ENCODE data around the gene CCNA2.

CCNA2 gene

DNA sequence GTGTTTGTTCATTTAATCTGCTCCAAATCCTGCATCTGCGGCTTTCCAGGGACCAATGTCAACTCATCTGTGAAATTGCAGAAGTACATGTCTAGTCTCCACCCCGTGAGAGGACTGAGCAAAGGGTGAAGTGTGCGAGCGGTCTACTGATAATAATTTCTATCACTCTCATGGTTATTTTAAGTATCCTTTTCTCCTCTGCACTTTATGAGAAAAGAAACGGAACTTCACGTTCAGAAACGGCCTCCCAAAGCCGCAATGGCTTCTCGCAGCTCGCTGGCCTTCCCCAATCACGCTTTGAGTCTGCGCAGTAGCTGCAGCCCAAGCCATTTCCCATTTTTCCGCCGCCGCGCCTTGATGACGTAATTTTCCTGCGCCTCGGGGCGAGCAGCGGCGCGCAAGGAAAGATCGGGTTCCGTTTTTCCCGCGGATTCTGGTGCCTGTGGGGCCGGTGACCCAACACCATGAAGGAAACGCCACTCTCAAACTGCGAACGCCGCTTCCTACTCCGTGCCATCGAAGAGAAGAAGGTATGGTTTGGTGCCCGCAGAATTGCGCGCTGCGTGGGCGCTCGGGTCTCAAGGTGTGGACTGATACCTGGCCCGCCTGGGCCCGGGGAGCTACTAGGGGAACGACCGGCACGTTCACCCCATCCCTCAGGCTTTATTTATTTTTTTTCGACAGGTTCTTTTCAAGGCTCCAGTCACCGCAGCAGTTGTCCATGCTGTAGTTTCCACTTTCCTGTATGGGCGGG is 22.5 kb downstream of the CCNA2 start, which contains the start of gene EXOSC9:
Gene EXOSC9, plus strand, starts transcription at position 363 of the 754 bp plus-strand sequence. Its CDS starts 102 bp downstream, at position 465.
- DNase-seq: peak; percentile 94

DNA sequence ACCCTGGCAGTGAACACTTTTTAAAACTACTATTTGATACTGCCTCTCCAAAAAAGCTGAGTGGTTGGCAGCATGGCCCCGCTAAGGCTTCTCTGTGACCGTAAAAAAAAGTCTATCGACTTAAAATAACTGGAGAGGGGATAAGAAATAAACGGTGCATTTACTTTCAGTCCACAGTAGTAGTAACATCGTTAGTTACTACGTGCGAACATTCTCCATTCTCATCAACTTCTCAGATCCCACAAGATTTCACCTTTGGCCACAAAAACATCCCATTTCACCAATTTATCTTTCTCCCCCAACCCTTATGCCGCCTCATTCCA is 23.1 kb downstream of the CCNA2 start:
- no peak for DNase-seq

DNA sequence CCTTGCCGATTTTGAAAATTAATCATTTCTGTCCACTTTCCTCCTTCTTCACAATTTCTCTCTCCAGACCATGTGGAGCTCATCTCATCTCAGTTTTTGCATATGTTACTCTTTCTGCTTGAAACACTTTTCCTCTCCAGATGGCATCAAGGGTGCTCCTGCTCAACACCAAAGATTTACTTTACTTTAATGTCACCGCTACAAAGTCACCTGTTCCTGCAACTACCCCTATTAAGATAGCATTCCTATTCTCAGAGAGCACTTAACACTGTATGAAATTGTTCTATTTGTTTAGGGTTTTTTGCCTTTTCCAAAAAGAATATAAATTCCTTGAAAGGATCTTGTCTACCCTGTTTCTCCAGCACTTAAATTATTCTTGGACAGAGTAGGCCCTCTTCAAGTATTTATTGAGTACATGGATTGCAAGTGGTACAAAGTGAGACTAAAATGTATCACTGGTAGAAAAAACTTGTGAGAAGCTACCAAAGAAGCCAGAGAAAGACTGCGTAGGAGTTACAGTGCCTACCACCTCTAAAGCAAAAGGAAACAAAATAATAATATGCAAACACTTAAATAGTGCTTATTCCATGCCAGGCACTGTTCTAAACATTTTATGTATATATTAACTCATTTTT is 23.7 kb downstream of the CCNA2 start:
- DNase-seq: no peak

DNA sequence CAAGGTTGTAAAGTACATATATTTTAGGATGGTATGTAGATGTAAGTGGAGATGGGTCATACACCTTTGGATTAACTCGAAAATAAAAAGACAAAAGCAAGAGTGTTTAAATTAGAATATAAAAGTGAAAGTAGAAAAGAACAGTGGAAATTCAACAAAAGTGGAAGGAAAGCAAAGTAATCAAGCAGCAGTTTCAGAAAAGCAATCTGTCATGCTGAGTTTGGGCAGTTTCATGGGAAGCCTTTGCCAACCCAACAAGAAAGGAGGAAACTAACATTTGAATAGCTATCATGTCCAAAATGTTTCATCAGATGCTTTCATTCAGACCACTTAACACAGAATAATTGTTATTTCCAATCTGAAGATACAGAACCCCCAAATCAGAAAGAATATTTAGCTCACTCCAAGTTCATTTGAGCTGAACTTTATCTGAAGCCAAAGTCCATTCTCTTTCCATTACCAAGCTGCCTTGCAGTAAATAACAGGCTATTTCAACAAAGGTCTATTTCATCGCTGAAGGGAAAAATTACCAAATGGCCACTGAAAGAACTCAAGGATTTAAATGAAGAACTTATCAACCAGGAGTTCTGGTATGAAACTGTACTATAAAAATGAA is 24.4 kb downstream of the CCNA2 start:
- DNase-seq: no peak

DNA sequence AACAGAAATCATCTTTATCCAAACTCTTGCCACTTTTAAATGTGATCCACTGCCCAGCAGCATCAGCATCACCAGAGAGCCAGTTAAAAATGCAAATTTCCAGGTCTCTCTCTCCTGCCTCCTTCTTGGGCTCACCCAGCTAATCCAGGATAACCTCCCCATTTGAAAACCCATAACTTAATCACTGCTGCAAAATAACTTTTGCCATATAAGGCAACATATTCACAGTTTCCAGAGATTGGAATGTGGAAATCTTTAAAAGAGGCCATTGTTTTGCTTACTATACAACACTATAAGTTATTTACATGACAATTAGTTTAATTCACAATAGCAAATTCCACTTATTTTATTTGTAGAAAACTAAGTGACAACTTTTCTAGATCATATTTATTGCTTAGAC is 27.4 kb downstream of the CCNA2 start:
- no peak for DNase-seq

DNA sequence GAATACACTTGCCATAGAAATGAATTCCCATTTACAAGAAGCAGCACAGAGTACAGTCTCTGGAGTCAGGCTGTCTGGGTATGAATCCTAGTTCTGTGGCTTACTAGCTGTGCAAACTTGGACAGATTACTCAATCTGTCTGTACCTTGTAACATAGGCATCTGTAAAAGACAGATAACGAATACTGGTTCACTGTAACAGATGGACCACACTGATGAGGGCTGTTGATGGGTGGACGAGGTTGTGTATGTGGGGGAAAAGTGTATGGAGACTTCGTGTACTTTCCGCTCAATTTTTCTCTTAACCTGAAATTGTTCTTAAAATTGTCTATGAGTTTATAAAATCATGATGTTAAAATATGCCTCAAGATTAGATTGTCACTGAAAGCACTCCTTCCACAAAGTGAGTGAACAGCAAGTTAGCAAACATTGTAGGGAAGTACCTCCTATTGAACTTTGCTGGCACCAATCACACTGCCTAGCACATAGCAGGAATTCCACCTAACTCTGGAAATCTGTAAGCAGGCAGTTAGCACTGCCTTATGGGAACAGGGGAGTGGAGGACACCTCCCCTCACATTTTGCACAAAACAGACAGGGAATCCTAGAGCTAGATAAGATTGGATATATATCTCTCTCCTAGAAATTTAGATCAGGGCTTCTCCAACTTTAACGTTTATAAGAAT is 29.0 kb downstream of the CCNA2 start:
- DNase-seq: no peak

DNA sequence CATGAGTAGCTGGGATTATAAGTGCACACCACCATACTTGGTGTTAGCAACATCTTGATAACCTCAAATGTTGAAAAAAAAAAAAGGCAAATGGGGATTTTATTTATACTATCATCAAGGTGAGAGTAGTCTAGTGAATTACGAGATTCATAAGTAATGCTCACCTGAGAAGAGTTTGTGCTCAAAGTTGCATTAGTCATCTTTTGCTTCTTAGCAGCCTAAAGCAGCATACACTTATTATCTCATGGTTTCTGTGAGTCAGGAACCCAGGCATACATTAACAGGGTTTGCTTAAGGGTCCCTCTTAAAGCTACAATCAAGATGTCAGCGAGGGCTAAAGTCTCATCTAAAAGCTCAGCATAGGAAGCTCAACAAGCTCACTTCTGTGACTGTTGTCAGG is 30.7 kb downstream of the CCNA2 start:
- DNase-seq: no peak

DNA sequence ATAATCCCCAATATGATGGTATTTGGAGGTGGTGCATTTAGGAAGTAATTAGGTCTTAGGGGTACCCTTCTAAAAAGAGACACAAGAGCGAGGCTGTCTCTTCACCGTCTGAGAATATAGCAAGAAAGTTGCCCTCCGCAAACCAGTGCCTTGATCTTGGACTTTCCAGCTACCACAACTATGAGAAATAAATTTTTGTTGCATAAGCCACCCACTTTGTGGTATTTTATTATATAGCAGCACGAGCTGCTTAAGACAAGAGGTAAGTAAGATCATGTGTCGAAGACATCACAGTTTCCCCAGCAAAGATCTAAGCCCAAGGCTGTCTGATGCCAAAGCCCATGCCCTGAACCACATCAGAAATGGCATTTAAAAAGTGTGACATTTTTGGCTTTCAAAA is 32.2 kb downstream of the CCNA2 start:
- DNase-seq: no peak

DNA sequence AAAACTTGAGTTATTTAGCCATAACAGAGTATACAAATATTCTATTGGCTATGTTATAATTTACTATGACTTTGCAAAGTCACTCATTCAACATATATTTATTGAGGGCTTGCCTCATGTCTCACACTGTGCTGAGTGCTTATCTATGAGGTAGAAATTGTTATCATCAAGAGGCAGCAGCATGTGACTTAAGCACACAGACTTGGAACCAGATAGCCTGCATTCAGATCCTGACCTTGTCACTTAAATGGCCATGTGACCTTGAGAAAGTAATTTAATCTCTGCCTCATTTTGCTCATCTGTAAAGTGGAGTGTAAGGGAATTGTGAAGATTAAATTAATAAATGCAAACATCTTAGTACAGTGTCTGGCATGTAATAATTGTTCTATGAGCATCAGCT is 32.7 kb downstream of the CCNA2 start:
- no peak for DNase-seq

DNA sequence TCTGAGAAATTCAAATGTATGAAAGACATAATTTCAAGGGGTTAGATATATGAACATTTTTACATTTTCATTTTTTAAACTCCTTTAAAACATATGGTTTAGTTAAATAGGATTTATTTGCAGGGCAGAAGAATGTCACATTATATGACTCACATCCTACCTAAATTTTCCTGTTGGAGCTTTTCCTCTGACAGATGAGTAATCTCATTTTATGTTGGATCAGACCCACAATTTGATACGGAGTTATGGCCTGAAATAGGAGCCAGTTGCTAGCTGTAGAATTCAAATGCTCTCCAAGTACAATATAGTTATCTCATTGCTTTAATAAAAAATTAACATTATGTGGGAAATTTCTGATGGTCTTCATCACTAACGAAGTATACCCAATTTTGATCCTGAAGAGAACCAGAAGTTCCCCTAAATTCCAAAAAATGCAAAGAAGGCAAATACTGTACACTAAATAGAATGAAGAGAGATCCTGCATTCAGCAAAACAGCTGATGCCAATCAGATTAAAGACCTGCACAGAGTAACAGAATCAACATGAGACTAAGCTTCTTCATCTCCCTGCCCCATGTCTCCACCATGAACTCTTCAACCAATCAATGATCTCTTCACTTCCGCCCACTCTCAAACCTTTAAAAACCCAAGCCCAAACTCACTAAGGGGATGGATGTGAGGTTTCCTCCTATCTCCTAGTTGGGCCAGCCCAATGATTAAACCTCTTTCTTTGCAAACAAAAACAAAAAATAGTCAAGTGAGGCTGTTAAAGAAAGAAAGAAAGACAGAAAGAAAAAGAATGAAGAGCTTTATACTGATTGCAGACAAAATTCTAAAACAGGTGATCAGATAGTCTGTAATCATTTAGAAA is 33.5 kb downstream of the CCNA2 start:
- DNase-seq: no peak

DNA sequence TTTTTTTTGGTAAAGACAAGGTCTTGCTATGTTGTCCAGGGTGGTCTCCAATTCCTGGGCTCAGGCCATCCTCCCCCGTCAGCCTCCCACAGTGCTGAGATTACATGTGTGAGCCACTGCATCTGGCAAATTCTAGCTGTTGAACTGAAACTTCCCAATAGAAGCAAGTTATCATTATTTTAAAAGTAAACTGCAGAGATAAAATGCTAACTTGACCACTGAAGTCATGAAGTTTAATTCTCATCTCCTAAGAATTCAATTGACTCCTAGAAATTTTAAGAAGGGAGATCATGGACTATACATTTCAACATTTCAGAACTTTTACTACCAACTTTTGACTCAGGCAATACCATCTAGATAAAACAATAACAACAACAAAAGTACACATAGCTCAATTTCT is 34.2 kb downstream of the CCNA2 start:
- DNase-seq: no peak

DNA sequence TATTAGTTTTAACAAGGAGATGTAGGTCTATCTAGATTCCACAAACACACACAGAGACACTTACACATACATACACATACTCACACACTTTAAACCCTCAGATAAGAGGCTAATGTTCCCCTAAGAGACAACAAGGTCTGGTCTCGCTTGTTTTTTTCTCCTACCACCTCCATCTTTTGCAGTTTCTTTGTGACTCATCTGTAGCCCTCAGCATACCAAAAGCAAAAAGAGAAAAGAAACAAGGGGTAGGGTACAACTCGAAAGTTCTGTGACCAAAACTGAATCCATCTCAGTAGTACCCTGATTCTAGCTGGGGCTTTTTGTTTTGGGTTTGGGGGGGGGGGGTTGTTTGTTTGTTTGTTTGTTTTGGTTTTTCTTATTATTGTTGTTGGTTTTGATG is 34.8 kb downstream of the CCNA2 start:
- peak; percentile 63 for DNase-seq

DNA sequence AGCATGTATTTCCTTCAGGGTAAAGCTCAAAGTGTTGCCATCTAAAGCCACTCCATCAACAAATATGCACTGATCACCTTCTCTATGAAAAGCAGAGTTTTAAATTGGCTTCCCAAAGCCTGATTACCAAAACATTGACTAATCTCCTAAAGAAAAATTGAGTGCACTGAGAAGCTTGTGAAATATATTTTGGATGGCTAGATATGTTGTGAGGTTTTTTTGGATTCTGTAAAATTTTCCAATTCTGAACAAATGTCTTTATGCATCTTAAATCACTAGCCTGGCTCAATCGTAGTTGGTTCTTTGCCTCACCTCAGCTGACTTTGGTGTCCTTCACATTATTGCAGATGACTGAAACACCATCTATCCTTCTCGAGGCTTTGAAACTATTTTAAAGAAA is 37.5 kb downstream of the CCNA2 start:
- DNase-seq: no peak

DNA sequence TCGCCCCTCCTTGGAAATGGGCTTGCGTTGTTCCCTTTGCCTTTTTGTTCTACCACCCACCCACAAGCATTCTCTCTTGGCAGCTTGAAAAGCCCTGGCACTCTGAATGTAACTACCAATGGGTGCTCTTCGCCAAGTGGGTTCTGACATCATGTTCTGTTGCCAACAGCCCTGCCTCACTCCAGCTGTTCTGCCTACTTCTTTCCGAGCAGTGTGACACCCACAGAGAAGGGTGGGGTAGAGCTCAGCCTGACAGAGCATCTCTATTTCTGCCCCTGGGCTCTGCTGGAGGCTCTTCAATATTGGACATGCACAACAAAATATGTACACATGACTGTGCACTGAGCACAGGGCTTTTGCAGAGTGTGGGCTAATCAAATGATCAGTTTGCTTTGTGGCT is 38.2 kb downstream of the CCNA2 start:
- no peak for DNase-seq

DNA sequence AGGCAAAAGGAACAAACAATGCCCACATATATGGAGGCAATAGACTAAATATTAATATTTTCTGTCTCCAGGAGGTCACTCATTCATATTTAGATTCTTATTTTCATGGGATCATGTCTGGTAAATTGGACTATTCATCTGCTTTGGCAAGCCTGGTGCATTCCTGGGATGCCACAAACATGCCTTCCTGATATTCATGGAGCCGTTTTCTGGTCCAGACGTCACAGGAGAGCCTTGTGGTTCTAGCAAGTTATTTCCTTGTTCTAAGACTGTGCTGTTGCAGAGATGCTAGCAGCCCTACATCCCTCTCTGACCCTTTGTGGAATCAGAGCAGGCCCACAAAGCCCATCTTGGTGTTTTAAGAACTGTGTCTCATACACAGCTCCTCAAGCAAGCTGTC is 38.7 kb downstream of the CCNA2 start:
- DNase-seq: no peak

DNA sequence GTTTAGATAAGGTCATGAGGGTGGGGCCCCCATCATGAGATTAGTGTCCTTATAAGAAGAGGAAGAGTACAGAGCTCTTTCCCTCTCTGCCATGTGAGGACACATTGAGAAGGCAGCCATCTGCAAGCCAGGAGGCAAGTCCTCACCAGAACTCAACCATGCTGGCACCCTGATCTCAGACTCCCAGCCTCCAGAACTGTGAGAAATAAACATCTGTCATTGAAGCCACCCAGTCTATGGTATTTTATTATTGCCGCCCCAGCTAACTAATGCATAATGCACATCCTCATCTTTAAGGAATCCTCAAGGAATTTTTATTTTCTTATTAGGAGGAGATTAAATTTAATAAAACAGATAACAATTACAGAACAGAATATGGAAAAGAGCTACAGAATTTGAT is 39.3 kb downstream of the CCNA2 start:
- DNase-seq: no peak

DNA sequence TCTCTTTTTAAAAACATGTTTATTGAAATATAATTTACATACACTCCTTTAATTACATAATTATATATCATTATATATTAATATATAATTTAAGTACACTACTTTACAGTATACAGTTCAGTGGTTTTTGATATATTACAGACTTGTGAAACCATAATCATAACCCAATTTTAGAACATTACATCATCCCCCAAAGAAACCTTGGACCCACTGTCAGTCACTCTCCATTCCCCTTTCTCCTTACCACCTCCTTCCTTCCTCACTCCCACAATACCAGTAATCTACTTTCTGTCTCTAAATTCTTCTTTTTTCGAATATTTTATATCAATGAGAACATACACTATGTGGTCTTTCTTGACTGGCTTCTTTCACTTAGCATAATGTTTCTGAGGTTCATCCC is 40.5 kb downstream of the CCNA2 start:
- DNase-seq: no peak

DNA sequence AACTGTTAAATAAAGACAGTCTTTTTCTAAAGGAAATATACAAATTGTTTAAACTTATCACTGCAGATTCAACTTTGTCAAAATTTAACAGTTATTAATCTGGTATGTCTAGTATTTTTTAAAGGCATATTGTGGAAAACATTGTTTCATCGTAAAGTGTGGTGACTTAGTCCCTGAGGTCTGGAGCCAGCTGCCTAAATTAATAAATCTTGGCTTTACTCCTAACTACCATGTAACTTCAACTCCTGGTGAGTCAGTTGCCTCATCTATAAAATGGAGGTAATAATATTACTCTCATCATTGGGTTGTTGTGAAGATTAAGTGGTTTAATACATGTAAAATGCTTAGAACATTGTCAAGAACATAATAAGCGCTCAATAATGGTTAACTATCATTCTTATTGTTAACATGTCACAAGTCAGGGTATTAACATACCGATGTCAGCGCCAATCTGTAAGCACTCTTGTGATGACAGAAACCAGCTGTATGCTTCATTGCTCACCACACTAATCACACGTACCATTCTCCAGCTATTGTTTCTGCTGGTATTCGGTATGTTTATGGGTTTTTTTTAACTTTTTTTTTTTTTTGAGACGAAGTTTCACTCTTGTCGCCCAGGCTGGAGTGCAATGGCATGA is 44.6 kb downstream of the CCNA2 start:
- no peak for DNase-seq

DNA sequence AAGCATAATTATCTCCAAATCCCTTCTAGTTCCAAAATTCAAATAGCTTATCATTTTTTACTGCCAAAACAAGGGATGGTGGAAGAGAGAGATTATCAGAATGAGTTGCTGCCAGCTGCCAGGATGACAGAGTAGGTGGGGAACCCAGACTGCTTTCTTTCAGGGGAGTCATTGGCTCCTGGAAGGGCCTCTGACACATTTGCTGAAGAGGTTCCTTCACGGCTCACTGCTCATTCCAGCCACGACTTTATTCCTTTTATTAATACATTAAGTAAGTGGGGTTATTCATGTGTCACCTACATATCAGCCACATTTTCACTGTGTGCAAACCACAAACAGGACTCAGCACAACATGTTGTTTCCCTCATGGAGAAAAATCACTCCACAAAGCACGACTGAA is 46.1 kb downstream of the CCNA2 start:
- no peak for DNase-seq

DNA sequence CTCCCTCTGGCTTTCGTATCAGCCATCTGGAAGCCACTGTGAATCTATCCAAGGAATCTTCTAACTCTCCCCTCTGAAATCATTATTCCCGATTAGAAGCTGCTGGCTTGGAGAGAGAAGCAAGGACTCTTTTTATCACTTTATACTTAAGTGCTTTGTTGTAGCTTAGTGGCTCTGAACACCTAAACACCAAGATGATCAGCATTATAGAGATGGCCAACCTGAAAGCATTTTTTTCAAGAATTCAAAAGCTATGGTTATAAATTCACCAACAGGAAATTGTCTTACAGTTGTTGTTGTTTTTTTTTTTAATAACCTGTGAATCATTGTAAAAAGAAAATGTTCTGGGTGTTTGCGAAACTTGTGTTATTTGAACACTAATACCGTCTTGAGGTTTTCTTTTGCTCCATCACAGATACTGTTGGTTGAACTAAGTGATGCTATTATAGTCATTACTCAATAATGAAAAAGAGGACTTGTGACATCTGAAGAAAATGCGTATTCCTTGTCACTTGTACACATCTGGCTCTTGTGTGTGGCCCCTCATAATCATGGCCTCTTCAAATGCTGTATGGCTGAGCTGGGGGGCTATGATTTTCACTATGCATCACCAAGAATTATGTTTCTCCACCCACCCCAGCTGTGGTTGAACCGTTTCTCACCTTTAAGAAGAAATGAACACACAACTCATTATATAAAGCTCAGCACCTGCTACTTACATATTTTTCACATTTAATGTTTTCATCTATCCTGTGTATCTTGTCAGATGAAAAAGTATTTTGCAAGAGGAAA is 46.9 kb downstream of the CCNA2 start:
- DNase-seq: no peak

DNA sequence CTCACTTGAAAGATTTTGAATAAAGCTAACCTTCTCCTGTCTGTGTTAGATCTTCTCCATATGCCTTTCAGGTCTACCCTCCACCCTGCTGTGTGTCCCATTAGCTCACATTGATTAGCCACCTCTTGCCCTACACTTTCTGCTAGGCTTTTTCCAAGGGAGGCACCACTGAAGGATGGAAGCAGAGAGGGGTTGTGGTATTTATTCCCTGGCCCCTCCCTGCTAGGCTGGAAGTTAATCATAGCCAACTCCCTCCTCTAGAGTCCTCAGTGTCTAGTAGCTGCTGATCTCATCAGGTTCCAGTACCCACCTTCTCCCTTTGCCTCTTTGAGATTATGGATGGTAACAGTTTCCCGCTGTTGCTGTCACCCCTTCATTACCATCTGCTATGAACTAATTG is 49.8 kb downstream of the CCNA2 start:
- DNase-seq: no peak

DNA sequence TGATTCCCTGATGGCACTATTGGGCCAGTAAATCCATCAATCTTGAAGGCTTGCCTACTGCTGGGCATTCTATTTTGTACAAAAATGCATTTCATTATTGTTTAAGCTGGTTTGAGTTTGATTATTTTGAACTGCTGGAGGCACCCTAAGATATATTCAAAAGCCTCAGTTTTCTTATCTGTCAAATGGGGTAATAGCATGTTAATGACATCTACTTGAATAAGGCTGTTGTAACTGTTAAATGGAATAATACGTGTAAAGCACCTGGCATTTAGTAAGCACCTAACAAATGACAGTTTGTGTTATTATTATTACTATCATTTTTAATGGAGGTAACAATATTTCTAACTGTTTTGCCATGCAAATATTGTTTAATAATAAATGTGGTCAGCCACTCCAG is 51.8 kb downstream of the CCNA2 start:
- DNase-seq: no peak

Data from activated CD4-positive, alpha-beta T cell treated with anti-CD3 and anti-CD28 coated beads, Interleukin-10, Interleukin-2, amounts not matched to agents 100 ng/mL and 50 ng/mL, durations not matched to agents 16 hours and 8 hours (primary cell).